IPS-18a (cell line): ENCODE measurements around the gene TAOK2.
A peak's percentile ranks its signal among the peaks of the same experiment; 100 is the strongest.

Source experiments
- H3K27ac ChIP-seq: one replicate; pipeline ENCODE4 v1.5.1; 2013; ENCODE audit warnings: low read length
- H3K27me3 ChIP-seq: one replicate; pipeline ENCODE4 v1.6.1; 2013; ENCODE audit warnings: mild to moderate bottlenecking, low read length; ENCODE audit not compliant: control insufficient read depth, insufficient read depth
- H3K36me3 ChIP-seq: one replicate; pipeline ENCODE4 v1.6.1; 2013; ENCODE audit warnings: low read depth, low read length; ENCODE audit not compliant: control insufficient read depth
- H3K4me1 ChIP-seq: one replicate; pipeline ENCODE4 v1.6.1; 2013; ENCODE audit warnings: low read depth, low read length; ENCODE audit not compliant: control insufficient read depth
- H3K4me3 ChIP-seq: one replicate; pipeline ENCODE4 v1.5.1; 2013; ENCODE audit warnings: low read length
- H3K9ac ChIP-seq: one replicate; pipeline ENCODE4 v1.6.1; 2013; ENCODE audit warnings: mild to moderate bottlenecking, low read length, moderate library complexity
- H3K9me3 ChIP-seq: one replicate; pipeline ENCODE4 v1.6.1; 2013; ENCODE audit warnings: low read depth, low read length; ENCODE audit not compliant: control insufficient read depth

Gene TAOK2

GRCh38 chr16:30000735-30001631 lies 27.3 kb downstream of the TAOK2 start:
- Histone ChIP-seq H3K36me3 (peaks cover 5% of the 10 kb centered on the region), H3K9ac (no peak overlapping the region), H3K4me1 (peaks cover 4% of the 10 kb centered on the region), H3K9me3 (no peaks in the 10 kb centered on the region), H3K4me3 (peak overlapping the region; percentile 8), H3K27me3 (no peaks in the 10 kb centered on the region), H3K27ac (no peak overlapping the region)

- Histone ChIP-seq H3K4me1 (peaks cover 4% of the 10 kb centered on the region), H3K4me3 (no peak overlapping the region), H3K27ac (no peak overlapping the region), H3K9me3 (no peaks in the 10 kb centered on the region), H3K9ac (no peak overlapping the region), H3K27me3 (no peaks in the 10 kb centered on the region), H3K36me3 (peaks cover 5% of the 10 kb centered on the region)
Measured at GRCh38 chr16:30002614-30003346, 29.1 kb downstream of the TAOK2 start.

- Histone ChIP-seq H3K9me3 (no peaks in the 10 kb centered on the region), H3K9ac (no peak overlapping the region), H3K36me3 (no peaks in the 10 kb centered on the region), H3K4me3 (no peak overlapping the region), H3K4me1 (peaks cover 4% of the 10 kb centered on the region), H3K27me3 (no peaks in the 10 kb centered on the region), H3K27ac (no peak overlapping the region)
Measured at GRCh38 chr16:30003670-30004423, 30.2 kb downstream of the TAOK2 start.

- H3K27me3 ChIP-seq, result peaks cover 2% of the 10 kb centered on the region
- no peaks in the 10 kb centered on the region for H3K36me3 ChIP-seq
Measured at GRCh38 chr16:30004424-30004776, 30.7 kb downstream of the TAOK2 start.

GRCh38 chr16:30004811-30005242 lies 31.2 kb downstream of the TAOK2 start:
- no peaks in the 10 kb centered on the region for H3K36me3 ChIP-seq
- no peak overlapping the region for H3K9ac ChIP-seq
- H3K4me3 ChIP-seq, result no peak overlapping the region
- peaks cover 8% of the 10 kb centered on the region for H3K4me1 ChIP-seq
- peaks cover 7% of the 10 kb centered on the region for H3K27me3 ChIP-seq
- H3K27ac ChIP-seq, result no peak overlapping the region
- H3K9me3 ChIP-seq, result no peaks in the 10 kb centered on the region

More at GRCh38 chr16:30004424-30004776, 30.7 kb downstream of the TAOK2 start:
- H3K9ac ChIP-seq, result no peak overlapping the region
- H3K9me3 ChIP-seq, result no peaks in the 10 kb centered on the region
- H3K4me3 ChIP-seq, result no peak overlapping the region
- no peak overlapping the region for H3K27ac ChIP-seq
- H3K4me1 ChIP-seq, result peaks cover 8% of the 10 kb centered on the region

- Histone ChIP-seq H3K9ac (no peak overlapping the region), H3K27ac (no peak overlapping the region)
Measured at GRCh38 chr16:30005341-30006094, 31.9 kb downstream of the TAOK2 start.

GRCh38 chr16:30006095-30006473 lies 32.4 kb downstream of the TAOK2 start:
- no peaks in the 10 kb centered on the region for H3K9me3 ChIP-seq
- no peak overlapping the region for H3K27ac ChIP-seq
- peaks cover 4% of the 10 kb centered on the region for H3K4me1 ChIP-seq
- no peak overlapping the region for H3K9ac ChIP-seq
- no peaks in the 10 kb centered on the region for H3K36me3 ChIP-seq
- no peak overlapping the region for H3K4me3 ChIP-seq
- peaks cover 15% of the 10 kb centered on the region for H3K27me3 ChIP-seq

More at GRCh38 chr16:30005341-30006094, 31.9 kb downstream of the TAOK2 start:
- no peaks in the 10 kb centered on the region for H3K36me3 ChIP-seq
- H3K27me3 ChIP-seq, result peaks cover 13% of the 10 kb centered on the region
- no peak overlapping the region for H3K4me3 ChIP-seq
- peaks cover 5% of the 10 kb centered on the region for H3K4me1 ChIP-seq
- no peaks in the 10 kb centered on the region for H3K9me3 ChIP-seq

GRCh38 chr16:30006659-30007377 lies 33.1 kb downstream of the TAOK2 start:
- peaks cover 19% of the 10 kb centered on the region for H3K27me3 ChIP-seq
- H3K36me3 ChIP-seq, result no peaks in the 10 kb centered on the region
- H3K4me3 ChIP-seq, result no peak overlapping the region
- no peaks in the 10 kb centered on the region for H3K9me3 ChIP-seq
- no peak overlapping the region for H3K27ac ChIP-seq
- H3K9ac ChIP-seq, result no peak overlapping the region
- H3K4me1 ChIP-seq, result peaks cover 4% of the 10 kb centered on the region

GRCh38 chr16:30007378-30007895 lies 33.8 kb downstream of the TAOK2 start:
- Histone ChIP-seq H3K9ac (no peak overlapping the region), H3K9me3 (no peaks in the 10 kb centered on the region), H3K27me3 (peaks cover 25% of the 10 kb centered on the region), H3K36me3 (no peaks in the 10 kb centered on the region), H3K4me3 (no peak overlapping the region), H3K27ac (no peak overlapping the region), H3K4me1 (peaks cover 4% of the 10 kb centered on the region)

- Histone ChIP-seq H3K4me3 (no peak overlapping the region), H3K27me3 (peaks cover 25% of the 10 kb centered on the region), H3K36me3 (no peaks in the 10 kb centered on the region), H3K9ac (no peak overlapping the region), H3K4me1 (peaks cover 4% of the 10 kb centered on the region), H3K27ac (no peak overlapping the region), H3K9me3 (no peaks in the 10 kb centered on the region)
Measured at GRCh38 chr16:30009085-30009862, 35.6 kb downstream of the TAOK2 start.
